ENCODE results near the gene AEN.

The AEN gene

DNA sequence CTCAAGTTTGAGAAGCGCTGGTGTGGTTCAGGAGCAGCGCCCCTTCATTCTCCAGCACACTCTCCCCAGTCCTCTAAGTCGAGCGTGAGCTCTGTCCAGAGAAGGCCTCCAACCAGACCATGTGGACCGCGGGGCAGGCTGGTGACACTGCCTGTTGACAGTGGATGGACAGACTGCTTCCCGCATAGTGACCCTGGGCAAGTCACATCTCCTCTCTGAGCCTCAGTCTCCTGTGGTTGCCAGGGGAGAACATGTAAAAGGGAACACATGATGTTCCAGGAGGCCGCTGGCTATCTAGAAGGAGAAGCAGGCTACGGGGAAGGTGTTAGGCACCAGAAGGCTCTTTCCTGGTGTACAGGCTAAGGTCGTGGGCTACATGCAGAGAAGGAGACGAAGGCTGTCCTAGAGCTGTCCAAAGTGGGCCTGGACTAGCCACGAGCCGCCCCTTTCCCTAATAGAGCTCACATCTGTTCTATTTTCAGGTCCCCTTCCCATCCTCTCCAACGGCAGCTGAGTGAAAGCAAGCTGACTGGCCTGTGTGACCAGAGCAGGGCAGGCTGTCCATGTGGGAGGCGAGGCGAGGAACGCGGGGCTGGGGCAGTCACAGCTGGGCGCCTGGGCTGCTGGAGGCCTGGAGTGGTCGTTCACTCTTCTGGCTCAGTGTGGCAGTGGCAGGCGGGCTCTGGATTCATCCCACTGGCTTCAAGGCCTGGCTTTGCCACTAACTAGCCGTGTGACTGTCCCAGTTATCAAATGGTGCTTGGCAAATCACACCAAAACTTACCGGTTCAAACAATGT, 28.8 kb downstream of the AEN start:
- DNase-seq (ENCODE audit: low read depth): no peak

DNA sequence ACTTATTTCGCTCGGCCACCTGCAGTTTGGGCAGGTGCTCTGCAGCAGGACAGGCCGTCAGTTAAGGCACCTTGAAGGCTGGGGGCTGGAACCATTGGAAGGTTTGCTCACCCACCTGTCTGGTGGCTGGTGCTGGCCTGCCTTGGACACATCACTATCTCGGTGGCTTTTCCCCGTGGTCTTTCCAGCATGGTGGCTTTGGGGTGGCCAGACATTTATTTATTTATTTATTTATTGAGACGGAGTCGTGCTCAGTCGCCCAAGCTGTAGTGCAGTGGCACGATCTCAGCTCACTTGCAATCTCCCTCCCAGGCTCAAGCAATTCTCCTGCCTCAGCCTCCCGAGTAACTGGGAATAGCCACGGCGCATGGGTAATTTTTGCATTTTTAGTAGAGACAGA, 29.4 kb downstream of the AEN start:
- no peak for DNase-seq (ENCODE audit: low read depth)

DNA sequence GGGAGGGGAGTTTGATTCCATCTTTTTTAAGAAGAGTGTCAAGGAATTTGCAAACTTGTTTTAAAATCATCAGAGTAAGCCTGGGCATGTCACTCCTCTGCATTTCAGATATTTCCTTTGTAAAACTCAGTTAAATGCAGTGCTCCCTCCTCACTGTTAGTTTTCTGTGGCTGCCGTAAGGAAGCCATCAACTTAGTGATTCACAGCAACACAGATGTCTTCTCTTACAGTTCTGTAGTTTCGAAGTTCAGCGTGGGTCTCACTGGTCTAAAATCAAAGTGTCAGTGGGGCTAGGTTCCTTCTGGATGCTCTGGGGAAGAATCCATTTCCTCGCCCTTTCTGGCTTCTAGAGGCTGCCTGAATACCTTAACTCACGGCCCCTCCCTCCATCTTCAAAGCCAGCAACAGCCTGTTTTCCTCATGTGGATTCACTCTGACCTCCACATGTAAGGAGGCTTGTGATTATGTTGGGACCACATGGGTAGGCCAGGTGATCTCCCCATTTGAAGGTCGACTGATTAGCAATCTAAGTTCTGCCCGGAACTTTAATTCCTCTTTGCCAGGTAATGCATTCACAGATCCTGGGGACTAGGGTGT, 30.1 kb downstream of the AEN start:
- no peak for DNase-seq (ENCODE audit: low read depth)

DNA sequence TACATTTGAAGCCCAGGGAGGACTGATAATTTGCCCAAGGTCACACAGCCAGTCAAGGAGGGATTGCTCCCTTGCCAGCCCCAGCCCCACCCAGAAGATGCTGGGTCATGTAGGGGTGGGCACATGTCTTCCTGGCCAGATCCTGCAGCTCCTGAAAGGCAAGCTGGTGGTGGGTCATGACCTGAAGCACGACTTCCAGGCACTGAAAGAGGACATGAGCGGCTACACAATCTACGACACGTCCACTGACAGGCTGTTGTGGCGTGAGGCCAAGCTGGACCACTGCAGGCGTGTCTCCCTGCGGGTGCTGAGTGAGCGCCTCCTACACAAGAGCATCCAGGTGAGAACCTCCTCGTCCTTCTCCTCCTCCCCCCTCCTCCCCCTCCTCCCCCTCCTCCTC, 30.8 kb downstream of the AEN start:
- DNase-seq (ENCODE audit: low read depth): no peak

DNA sequence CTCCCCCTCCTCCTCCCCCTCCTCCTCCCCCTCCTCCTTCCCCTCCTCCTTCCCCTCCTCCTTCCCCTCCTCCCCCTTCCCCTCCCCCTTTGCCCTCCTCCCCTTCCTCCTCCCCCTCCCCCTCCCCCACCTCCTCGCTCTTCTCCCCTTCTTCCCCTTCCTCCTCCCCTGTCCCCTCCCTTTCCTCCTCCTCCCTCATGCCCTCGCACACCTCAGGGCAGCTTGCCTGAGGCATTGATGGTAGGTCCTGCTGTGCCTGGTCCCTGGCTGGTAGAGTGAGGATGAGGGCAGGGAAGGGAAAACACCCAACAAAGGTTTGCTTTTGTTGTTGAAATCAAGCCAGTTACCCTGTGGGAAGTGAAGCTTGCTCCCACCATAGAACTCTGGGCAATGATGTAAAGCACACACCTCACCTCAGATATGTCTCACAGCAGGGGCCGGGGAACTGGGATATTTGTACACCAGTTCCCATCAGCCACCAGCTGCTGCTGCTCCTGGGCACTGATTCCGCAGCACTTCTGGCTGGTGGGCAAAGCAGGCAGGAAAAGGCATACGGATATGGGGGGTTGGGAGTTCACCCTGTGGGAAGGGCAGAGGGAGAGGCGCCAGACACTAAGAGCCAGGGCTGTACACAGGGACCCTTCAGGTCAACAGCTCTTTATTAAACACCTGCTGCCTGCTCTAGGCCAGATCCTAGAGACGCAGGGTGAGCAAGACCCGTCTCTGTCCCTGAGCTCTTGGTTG, 31.5 kb downstream of the AEN start:
- DNase-seq (ENCODE audit: low read depth): no peak

DNA sequence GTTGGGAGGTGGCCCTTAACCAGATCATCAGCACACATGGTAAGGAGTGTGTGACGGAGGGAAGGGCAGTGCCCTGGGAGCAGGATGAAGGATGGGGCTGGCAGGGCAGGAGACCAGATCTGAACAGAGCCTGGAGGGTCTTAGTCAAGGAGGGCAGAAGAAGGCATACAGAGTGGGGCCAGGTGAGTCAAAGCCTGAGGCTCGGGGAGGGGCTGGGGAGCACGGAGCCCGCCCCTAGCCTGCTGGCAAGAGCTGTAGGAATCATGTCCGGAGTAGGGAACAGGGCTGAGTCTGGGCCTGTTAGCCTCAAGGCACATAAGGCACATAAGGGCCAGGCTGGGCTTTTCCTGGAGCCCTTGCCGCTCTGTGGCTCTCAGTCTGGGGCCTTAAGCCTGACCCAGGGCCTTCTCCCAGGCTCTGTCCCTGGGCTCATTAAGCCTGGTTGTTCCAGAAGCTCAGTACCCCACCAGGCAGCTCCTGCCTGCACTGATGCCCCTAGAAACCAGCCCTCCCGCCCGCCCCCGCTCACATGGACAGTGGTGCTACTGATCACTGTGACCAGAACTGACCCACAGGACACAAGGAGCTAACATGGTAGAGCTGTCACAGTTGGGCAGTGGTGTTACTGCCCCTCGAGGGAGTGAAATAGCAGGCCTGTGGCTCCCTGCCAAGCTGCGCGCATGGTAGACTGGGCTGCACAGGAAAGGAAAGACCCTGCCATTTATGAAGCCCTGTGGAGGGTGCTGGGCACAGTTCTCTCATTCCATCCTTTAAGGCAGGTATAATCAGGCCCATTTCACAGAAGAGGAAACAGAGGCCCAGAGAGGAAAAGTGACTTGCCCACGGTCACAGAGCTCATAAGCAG, 32.3 kb downstream of the AEN start:
- DNase-seq (ENCODE audit: low read depth): no peak

DNA sequence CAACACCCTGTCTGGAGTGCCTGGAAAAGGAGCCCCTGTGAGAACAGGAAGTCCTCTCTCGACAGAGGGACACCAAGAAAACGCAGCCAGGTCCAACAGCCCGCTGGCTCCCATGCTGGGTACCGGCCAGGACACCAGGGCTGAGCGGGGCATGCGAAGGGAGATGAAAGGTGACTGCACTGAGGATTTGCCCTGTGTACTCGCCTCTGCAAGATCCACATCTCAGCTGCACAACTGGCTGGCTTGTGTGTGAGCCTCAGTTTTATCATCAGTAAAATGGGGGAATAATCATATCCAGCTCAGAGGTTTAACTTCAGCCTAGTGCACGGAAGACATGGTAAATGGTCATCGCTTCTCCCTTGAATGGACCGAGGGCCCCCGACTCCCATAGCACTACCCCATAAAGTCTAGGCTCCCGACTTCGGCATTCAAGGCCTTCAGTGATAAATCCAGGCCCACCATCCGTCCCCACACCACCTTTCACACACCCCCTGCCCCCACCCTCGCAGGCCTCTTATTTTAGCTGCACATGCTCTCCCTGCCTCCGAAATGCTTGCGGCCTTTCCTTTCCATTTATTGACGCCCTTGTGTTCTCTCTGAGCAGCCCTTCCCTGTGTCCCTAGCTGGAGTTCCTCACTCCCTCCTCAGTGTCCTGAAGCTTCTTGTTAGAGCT, 33.4 kb downstream of the AEN start:
- DNase-seq (ENCODE audit: low read depth): no peak

DNA sequence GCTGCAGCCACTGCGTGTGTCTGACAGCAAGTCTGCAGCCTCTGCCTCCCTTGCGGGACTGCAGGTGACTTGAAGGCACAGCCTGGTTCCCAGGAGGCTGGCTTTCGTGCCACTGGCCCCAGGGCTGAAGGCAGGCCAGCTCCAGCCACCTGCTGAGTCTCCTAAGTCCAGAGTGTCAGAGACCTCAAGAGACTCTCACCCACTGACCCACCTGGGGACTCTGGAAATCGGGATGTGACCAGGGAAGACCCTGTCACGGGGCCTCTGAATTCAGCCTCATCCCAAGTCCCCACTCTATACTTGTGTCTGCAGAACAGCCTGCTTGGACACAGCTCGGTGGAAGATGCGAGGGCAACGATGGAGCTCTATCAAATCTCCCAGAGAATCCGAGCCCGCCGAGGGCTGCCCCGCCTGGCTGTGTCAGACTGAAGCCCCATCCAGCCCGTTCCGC, 34.0 kb downstream of the AEN start:
- no peak for DNase-seq (ENCODE audit: low read depth)

DNA sequence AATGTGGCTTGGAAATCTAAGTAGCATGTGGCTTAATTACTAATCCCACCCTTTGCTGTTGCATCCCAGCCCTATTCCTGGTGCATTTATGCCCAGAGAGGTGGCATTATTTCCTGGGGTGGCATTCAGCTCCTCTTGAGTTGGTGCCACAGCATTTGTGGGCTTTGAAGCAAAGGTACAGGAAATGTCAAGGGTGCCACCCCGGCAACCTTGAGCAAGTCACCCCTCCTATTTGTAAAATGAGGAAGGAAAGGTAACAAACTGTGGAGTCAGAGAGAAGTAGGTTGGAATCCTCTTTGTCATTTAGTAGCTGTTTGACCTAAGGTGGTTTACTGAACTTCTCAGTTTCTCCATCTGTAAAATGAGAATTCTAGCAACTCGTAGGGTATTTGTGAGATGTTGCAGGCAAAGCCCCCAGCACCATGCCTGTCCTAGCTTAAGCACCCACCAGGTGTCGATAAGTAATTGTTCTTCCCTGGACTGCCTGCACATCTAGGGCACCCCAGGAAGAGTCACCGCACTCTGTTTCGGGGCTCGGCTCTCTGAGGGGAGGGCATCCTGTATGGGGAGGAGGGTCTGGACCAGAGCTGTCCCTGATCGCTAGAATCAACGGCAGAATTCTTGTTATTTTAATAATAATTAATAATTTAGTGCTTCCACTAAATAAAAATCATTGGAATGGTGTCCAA, 34.8 kb downstream of the AEN start:
- no peak for DNase-seq (ENCODE audit: low read depth)

DNA sequence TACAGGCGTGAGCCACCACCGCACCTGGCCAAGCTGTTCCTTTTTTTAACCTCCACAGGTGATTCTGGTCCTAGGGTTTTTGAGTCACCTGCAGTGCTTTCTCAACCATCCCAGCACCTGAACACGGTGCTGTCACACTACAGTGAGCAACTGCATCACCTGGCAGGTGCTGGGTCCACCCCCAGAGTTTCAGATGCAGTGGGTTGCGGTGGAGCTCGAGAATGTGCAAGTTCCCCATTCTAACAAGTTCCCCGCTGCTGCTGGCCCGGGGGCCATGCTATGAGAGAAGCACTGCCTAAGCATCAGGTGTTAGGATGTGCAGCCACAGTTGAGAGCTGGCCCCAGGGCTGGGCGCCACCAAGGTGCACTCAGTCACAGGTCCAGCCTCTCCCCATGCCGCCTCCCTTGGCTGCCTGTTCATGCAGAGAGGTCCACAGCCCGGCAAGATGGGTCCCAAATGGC, 35.7 kb downstream of the AEN start:
- DNase-seq (ENCODE audit: low read depth): no peak

DNA sequence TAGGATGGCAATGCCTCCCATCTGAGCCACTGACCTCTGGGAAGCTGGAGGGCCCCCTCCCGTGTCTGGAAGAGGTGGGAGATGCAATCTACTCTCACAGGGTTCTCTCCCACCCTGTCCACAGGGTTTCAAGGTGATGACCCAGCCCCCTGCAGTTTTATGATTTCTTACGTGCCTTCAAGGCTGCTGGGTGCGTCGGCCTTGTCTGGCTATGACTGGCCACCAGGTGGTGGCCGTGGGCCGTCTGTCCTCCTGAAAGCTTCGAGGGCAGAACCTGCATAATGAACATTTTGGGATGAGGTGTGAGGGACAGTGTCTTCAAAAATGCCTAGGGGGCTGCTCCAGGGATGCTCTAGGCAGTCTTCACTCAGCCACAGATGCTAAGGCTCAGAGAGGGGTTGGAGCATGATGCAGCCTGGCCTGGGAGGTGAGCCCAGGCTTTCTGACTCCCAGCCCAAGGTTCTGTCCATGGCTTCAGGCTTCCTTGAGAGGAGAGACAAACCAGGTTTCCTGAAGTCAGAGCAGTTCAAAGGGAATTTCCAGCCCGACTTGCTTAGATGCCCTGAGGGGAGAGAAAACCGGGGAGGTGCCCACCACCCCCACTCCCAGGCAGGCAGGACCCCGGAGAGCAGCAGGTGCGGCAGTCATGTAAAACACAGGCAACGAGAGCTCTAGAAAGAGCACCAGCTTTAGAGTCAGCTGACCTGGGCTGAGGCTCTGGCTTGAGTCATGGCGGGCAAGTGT, 36.4 kb downstream of the AEN start:
- no peak for DNase-seq (ENCODE audit: low read depth)

DNA sequence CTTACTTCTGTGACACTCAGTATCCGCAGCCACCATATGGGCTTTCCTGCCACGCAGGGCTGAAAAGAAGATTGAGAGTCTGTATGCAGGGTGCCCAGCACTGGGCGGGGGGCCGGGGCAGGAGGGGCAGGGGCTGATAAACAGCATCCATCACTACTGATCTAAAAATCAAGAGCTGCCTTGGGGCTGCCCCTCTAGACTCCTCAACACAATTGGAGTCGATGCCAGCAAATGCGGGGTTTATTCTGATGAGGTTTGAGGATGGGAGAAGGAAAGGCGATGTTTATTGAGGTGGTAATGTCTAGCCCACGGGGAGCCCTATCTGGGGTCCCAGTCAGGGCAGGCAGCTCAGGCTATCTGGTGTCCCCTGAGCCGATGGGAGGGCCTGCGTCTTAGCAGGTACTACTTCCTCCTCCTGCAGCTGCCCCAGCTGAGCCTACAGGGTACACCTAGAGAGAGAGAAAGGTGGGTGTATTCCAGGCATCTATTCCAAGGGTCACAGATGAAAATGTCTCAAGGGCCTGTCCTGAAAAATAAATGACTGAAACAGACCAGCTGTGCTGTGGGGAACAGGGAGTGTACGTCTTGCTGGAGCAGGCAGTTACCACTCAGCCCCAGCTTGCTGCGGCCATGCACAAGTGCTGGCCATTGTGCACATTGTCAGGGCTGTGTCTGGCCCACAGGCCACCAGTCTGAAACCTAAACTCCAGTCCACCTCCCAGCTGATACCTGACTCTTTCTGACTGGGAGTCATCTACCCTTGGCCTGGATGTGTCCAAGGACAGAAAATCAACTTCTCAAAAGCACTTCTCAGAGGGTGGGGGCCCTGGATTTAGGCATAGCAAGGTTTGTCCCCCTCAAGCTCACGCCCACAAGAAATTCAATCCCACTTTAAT, 37.2 kb downstream of the AEN start:
- no peak for DNase-seq (ENCODE audit: low read depth)

DNA sequence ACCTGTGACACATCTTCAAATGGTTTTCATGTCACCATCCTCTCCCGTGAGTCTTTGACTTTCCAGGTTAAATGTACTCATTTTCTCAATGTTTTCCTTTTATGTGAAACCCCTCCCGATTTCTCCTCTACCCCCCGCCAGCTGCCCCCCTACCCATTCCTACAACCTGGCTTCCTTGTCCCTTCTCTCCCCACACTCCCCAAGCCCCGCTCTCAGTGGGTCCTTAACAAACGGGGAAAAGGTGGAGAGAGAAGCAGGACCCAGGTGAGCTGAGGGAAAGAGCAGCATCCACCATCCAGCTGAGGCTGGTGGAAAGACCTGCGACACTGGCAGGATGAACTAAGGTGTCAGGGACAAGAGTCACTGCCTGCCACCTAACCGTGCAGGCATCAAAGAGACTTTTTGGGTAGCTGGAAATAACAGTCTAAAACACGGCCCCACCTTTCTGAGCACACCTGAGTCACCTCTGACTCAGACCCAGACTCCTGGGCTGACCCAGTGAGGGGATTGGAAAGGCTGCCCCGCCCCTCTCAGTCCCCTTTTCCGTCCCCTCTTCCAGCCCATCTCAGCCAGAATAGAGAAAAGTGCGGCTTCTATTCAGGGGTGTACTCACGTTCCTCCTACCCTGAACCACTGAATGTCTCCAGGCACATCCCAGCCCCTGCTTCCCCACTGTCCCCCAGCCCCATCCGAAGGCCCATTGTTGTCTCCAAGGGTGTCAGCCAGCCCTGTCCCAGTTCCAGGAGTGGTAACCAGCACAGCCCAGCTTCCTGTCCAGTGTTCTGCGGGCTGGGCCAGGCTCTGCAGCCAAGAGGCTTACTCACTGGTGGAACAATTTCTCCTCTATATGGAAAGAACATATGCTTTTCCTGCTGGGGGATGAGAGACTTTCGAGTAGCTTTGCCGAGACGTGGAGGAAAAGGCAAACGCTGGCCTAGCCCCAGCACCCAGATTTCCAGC, 38.1 kb downstream of the AEN start:
- DNase-seq (ENCODE audit: low read depth): no peak

DNA sequence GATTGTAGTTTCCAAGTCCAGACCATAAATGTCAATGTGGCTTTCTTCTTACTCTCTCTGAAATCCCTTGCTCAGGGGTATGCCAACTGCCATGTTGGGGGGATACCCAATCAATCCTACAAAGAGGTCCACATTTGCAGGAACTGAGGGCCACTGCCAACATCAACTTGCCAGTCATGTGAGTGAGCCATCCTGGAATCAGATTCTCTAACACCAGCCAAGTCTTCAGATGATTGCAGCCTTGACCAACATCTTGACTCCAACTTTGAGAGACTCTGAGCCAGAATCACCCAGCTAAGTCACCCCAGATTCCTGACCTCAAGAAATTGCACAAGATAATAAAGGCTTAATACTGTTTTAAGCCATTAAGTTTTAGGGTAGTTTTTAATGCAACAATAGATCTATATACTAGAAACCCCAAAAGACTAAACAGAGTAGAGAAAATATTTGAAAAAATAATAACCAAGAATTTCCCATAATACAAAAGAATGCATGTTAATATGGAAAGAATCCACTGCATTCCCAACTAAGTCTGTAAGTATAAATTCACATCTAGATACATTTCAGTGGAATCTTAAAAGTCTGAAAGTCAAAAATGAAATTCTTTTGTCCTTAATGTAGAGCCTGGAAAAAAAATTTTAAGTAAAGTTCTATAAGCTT, 40.0 kb downstream of the AEN start:
- DNase-seq (ENCODE audit: low read depth): no peak

DNA sequence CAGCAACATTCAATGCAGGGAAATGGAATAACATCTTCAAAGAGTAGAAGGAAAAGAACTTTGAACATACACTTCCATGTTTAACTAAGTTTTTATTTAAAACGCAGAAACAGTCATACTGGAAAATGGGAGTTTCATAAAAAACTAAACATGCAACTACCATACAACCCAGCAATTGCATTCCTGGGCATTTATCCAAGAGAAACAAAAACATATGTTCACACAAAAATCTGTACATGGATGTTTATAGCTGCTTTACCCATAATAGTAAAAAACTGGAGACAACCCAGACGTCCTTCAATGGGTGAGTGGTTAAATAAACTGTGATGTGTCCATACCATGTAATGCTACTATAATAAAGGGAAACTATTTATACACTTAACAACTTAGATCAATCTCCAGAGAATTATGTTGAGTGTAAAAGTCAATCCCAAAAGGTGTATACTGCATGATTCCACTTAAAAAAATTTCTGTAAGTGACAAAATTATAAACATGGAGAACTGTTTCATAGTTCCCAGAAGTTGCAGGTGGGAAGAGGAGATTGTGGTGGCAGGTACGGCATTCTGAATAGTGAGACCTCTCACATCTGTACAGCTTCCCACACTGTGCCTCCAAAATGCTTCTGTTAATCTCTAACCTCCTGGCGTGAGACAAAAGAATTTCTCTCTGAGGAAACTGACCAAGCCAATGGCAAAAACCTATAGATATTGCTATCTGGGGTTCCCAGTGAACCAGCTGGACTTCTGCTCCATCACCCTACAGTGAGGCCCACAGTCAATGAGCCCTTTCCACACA, 40.8 kb downstream of the AEN start:
- no peak for DNase-seq (ENCODE audit: low read depth)

DNA sequence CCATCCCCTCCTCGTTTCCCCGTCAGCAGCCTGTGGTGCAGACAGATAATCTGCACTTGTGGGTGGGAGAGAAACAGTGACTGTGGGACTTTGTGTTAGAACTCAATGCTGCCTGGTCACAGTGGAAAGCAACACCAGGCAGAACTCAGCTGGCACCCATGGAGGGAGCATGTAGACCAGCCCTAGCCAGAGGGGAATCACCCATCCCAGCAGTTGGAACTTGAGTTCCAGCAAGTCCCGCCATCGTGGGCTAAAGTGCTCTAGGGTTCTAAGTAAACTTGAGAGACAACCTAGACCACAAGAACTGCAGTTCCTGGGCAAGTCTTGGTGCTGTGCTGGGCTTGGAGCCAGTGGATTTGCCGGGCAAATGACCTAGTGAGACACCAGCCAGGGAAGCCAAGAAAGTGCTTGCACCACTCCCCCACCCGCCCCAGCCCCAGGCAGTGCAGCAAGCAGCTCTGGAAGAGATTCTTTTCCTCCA, 42.0 kb downstream of the AEN start:
- no peak for DNase-seq (ENCODE audit: low read depth)

Measured in HS-5 (cell line).